ENCODE results near the gene SLC15A4. TPM values are rescaled to one million over a fixed set of nuclear protein-coding genes. Genes with fewer than 3 reads are reported as not detected.

SLC15A4 gene
- total RNA-seq, result 10 to 100 TPM; 24.9 to 28.4 TPM

GRCh38 chr12:128823916-128824839 is at the start of gene SLC15A4:
Gene SLC15A4, minus strand, starts transcription at chr12:128823958. Its CDS starts 15 bp downstream, at chr12:128823943.
- H3K27ac Mint-ChIP-seq, result peak within 1 kb of the TSS; percentile 88
- ChIA-PET CTCF (interaction anchor here (0.6 kb wide), 1 partner anchor 28 kb away, joined by 4 read pairs; no protein-coding TSS in a partner anchor), POLR2A (interaction anchor here (0.7 kb wide), 1 partner anchor 88 kb away, joined by 3 read pairs; no protein-coding TSS in a partner anchor)
- H3K9me3 Mint-ChIP-seq, result no peaks in the 10 kb centered on the region
- peak; percentile 96 for DNase-seq
- H3K4me3 Mint-ChIP-seq, result peak within 1 kb of the TSS; percentile 80
- H3K36me3 Mint-ChIP-seq (ENCODE audit: low read depth), result peaks cover 19% of the 10 kb centered on the region
- no peaks in the 10 kb centered on the region for H3K27me3 Mint-ChIP-seq
- H3K4me1 Mint-ChIP-seq, result peaks cover 38% of the 10 kb centered on the region

- no peaks in the 10 kb centered on the region for H3K36me3 Mint-ChIP-seq (ENCODE audit: low read depth)
- no peaks in the 10 kb centered on the region for H3K27me3 Mint-ChIP-seq
- no peaks in the 10 kb centered on the region for H3K4me1 Mint-ChIP-seq
- ChIA-PET CTCF (no interaction called here), POLR2A (no interaction called here)
- no peak for DNase-seq
- H3K27ac Mint-ChIP-seq, result no peak overlapping the region
- peaks cover 11% of the 10 kb centered on the region for H3K9me3 Mint-ChIP-seq
- no peak overlapping the region for H3K4me3 Mint-ChIP-seq
Observed at GRCh38 chr12:128872303-128872702, 48.5 kb upstream of the SLC15A4 start.

- no peak overlapping the region for H3K4me3 Mint-ChIP-seq
- CTCF ChIA-PET, result no interaction called here
- H3K36me3 Mint-ChIP-seq (ENCODE audit: low read depth), result no peaks in the 10 kb centered on the region
- POLR2A ChIA-PET, result no interaction called here
- DNase-seq, result no peak
- no peaks in the 10 kb centered on the region for H3K4me1 Mint-ChIP-seq
- H3K9me3 Mint-ChIP-seq, result peaks cover 4% of the 10 kb centered on the region
- H3K27ac Mint-ChIP-seq, result no peak overlapping the region
- H3K27me3 Mint-ChIP-seq, result no peaks in the 10 kb centered on the region
Observed at GRCh38 chr12:128871516-128871892, 47.7 kb upstream of the SLC15A4 start.

GRCh38 chr12:128867466-128867865 is 43.7 kb upstream of the SLC15A4 start:
- Mint-ChIP-seq H3K4me3 (no peak overlapping the region), H3K27me3 (no peaks in the 10 kb centered on the region), H3K36me3 (ENCODE audit: low read depth) (no peaks in the 10 kb centered on the region), H3K4me1 (no peaks in the 10 kb centered on the region), H3K27ac (no peak overlapping the region), H3K9me3 (no peaks in the 10 kb centered on the region)
- CTCF ChIA-PET, result no interaction called here
- DNase-seq, result no peak
- POLR2A ChIA-PET, result no interaction called here

GRCh38 chr12:128864516-128865186 is 40.9 kb upstream of the SLC15A4 start:
- DNase-seq, result no peak
- no peaks in the 10 kb centered on the region for H3K4me1 Mint-ChIP-seq
- H3K9me3 Mint-ChIP-seq, result no peaks in the 10 kb centered on the region
- H3K36me3 Mint-ChIP-seq (ENCODE audit: low read depth), result no peaks in the 10 kb centered on the region
- H3K27ac Mint-ChIP-seq, result no peak overlapping the region
- no peaks in the 10 kb centered on the region for H3K27me3 Mint-ChIP-seq
- ChIA-PET CTCF (interaction anchor here (1.1 kb wide), 1 partner anchor 11 kb away, joined by 3 read pairs; no protein-coding TSS in a partner anchor), POLR2A (no interaction called here)
- no peak overlapping the region for H3K4me3 Mint-ChIP-seq

GRCh38 chr12:128863957-128864356 is 40.2 kb upstream of the SLC15A4 start:
- CTCF ChIA-PET, result no interaction called here
- Mint-ChIP-seq H3K4me3 (no peak overlapping the region), H3K27me3 (no peaks in the 10 kb centered on the region), H3K4me1 (no peaks in the 10 kb centered on the region), H3K27ac (no peak overlapping the region), H3K36me3 (ENCODE audit: low read depth) (no peaks in the 10 kb centered on the region), H3K9me3 (no peaks in the 10 kb centered on the region)
- POLR2A ChIA-PET, result no interaction called here
- DNase-seq, result no peak

GRCh38 chr12:128861226-128862016 is 37.7 kb upstream of the SLC15A4 start:
- Mint-ChIP-seq H3K36me3 (ENCODE audit: low read depth) (no peaks in the 10 kb centered on the region), H3K27me3 (peaks cover 3% of the 10 kb centered on the region), H3K9me3 (no peaks in the 10 kb centered on the region), H3K4me3 (no peak overlapping the region), H3K27ac (no peak overlapping the region), H3K4me1 (no peaks in the 10 kb centered on the region)
- ChIA-PET CTCF (no interaction called here), POLR2A (no interaction called here)
- no peak for DNase-seq

- POLR2A ChIA-PET, result no interaction called here
- no peaks in the 10 kb centered on the region for H3K4me1 Mint-ChIP-seq
- no peak overlapping the region for H3K27ac Mint-ChIP-seq
- no peaks in the 10 kb centered on the region for H3K9me3 Mint-ChIP-seq
- no peak for DNase-seq
- peaks cover 15% of the 10 kb centered on the region for H3K27me3 Mint-ChIP-seq
- CTCF ChIA-PET, result no interaction called here
- H3K36me3 Mint-ChIP-seq (ENCODE audit: low read depth), result no peaks in the 10 kb centered on the region
- H3K4me3 Mint-ChIP-seq, result no peak overlapping the region
Observed at GRCh38 chr12:128859311-128859710, 35.6 kb upstream of the SLC15A4 start.

- DNase-seq, result no peak
- ChIA-PET CTCF (no interaction called here), POLR2A (no interaction called here)
- H3K9me3 Mint-ChIP-seq, result no peaks in the 10 kb centered on the region
- no peaks in the 10 kb centered on the region for H3K36me3 Mint-ChIP-seq (ENCODE audit: low read depth)
- H3K4me3 Mint-ChIP-seq, result no peak overlapping the region
- H3K27ac Mint-ChIP-seq, result no peak overlapping the region
- peaks cover 22% of the 10 kb centered on the region for H3K27me3 Mint-ChIP-seq
- no peaks in the 10 kb centered on the region for H3K4me1 Mint-ChIP-seq
Observed at GRCh38 chr12:128857133-128857763, 33.5 kb upstream of the SLC15A4 start.

- no peaks in the 10 kb centered on the region for H3K9me3 Mint-ChIP-seq
- DNase-seq, result no peak
- no peaks in the 10 kb centered on the region for H3K36me3 Mint-ChIP-seq (ENCODE audit: low read depth)
- ChIA-PET POLR2A (no interaction called here), CTCF (no interaction called here)
- no peaks in the 10 kb centered on the region for H3K4me1 Mint-ChIP-seq
- no peak overlapping the region for H3K27ac Mint-ChIP-seq
- no peak overlapping the region for H3K4me3 Mint-ChIP-seq
- H3K27me3 Mint-ChIP-seq, result peaks cover 27% of the 10 kb centered on the region
Observed at GRCh38 chr12:128856791-128857078, 33.0 kb upstream of the SLC15A4 start.

GRCh38 chr12:128856035-128856790 is 32.5 kb upstream of the SLC15A4 start:
- no peaks in the 10 kb centered on the region for H3K4me1 Mint-ChIP-seq
- POLR2A ChIA-PET, result no interaction called here
- H3K27me3 Mint-ChIP-seq, result peaks cover 31% of the 10 kb centered on the region
- no peaks in the 10 kb centered on the region for H3K36me3 Mint-ChIP-seq (ENCODE audit: low read depth)
- H3K27ac Mint-ChIP-seq, result no peak overlapping the region
- no peaks in the 10 kb centered on the region for H3K9me3 Mint-ChIP-seq
- CTCF ChIA-PET, result no interaction called here
- no peak for DNase-seq
- no peak overlapping the region for H3K4me3 Mint-ChIP-seq

GRCh38 chr12:128853600-128854197 is 29.9 kb upstream of the SLC15A4 start:
- no peaks in the 10 kb centered on the region for H3K9me3 Mint-ChIP-seq
- no peak overlapping the region for H3K27ac Mint-ChIP-seq
- no peak for DNase-seq
- ChIA-PET POLR2A (no interaction called here), CTCF (interaction anchor here (0.9 kb wide), 1 partner anchor 11 kb away, joined by 3 read pairs; no protein-coding TSS in a partner anchor)
- H3K36me3 Mint-ChIP-seq (ENCODE audit: low read depth), result no peaks in the 10 kb centered on the region
- no peaks in the 10 kb centered on the region for H3K4me1 Mint-ChIP-seq
- H3K4me3 Mint-ChIP-seq, result peak overlapping the region; percentile 1
- peaks cover 37% of the 10 kb centered on the region for H3K27me3 Mint-ChIP-seq
